Body of pancreas (tissue), 4 donors: Measurements from ENCODE around the gene PREX1. TPM values are rescaled to one million over a fixed set of nuclear protein-coding genes. Genes with fewer than 3 reads are reported as not detected.

Experiments
- ATAC-seq: fragments of 150-250 bp; one replicate; pipeline ENCODE4 v1.9.1; 2016
- DNase-seq, 4 donors: peaks; one replicate each; pipeline ENCODE4 v3.0.0-alpha.2; 2019
- H3K27ac ChIP-seq, 4 donors: fragments of 200-600 bp; sonication (generic); 1 replicate in 3 of 4; 2 replicates in 1 of 4; pipeline versions ENCODE4 v1.5.1 to v1.6.1; 2016 to 2019; ENCODE audit warnings: mild to moderate bottlenecking in 1 of 4, mixed read lengths in 1 of 4, moderate library complexity in 1 of 4
- H3K27me3 ChIP-seq, 2 donors: fragments of 200-600 bp; sonication (generic); one replicate each; pipeline ENCODE4 v1.6.0; 2016; ENCODE audit warnings: mild to moderate bottlenecking in 1 of 2
- H3K36me3 ChIP-seq, 2 donors: fragments of 200-600 bp; sonication (generic); replicated peaks in 1 of 2; 2 replicates each; pipeline ENCODE4 v1.5.1; 2016; ENCODE audit warnings: low read depth in 2 of 2; ENCODE audit not compliant: insufficient read depth in 1 of 2
- H3K4me1 ChIP-seq: fragments of 200-600 bp; sonication (generic); one replicate; pipeline ENCODE4 v1.6.0; 2016
- H3K4me3 ChIP-seq, 2 donors: fragments of 200-600 bp; sonication (generic); 1 replicate in 1 of 2; 2 replicates in 1 of 2; pipeline ENCODE4 v1.5.1; 2016 to 2019
- H3K9me3 ChIP-seq, 3 donors: fragments of 200-600 bp; sonication (generic); 1 replicate in 2 of 3; 2 replicates in 1 of 3; pipeline ENCODE4 v1.5.1; 2016
- POLR2A ChIP-seq, 3 donors: fragments of 450-650 bp; IDR thresholded peaks; one replicate each; pipeline ENCODE4 v1.6.1; 2016; ENCODE audit warnings: antibody characterized with exemption in 3 of 3, mild to moderate bottlenecking in 2 of 3
- WGBS, 2 donors: methylation state at CpG; one replicate each; pipeline ENCODE4 v1.1.5; 2017; 5-methylcytosine and 5-hydroxymethylcytosine counted together
- intact Hi-C: fragments of 100-400 bp; cut with DNase I; formaldehyde crosslinking; loops from one replicate; pipeline ENCODE4 v1.15.1; 2023
- total RNA-seq, 2 donors: library from RNA; depleted of rRNA; stranded (reverse); fragments of >200 nt; gene quantifications; one replicate each; pipeline ENCODE4 v1.1.0, GENCODE V29; 2016
- TF ChIP-seq, protein P1 (sequence below), 7 experiments: fragments of 450-650 bp in 4 of 7; fragments of 200-600 bp in 3 of 7; sonication (generic) in 3 of 7; IDR thresholded peaks; one replicate each; pipeline ENCODE4 v1.5.1; 2016 to 2019; ENCODE audit warnings: antibody characterized with exemption in 7 of 7

PREX1 gene
- total RNA-seq, 2 donors from 2014 or later = 9.1 to 14.5 TPM

DNA sequence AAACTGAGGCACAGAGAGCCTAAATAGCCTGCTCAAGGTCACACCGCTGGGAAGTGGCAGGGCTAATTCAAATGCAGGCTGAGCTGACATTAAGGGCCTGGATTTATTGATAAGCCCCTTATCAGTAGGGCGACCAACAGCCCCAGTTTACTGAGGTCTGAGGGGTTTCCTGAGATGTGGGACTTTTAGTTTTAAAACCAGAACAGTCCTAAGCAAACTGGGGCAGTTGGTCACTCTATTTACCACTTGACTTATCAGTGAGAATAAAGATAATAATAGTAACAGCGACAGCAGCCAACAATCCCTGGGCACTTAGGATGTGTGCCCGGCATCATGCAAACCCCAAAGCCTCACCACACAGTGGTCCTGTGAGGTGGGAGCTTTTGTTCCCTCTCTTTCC is 27.6 kb downstream of the PREX1 start:
- no peak overlapping the region for H3K4me3 ChIP-seq
- no peaks in the 10 kb centered on the region for H3K9me3 ChIP-seq
- H3K27ac ChIP-seq = no peak overlapping the region
- DNase-seq = no peak
- H3K27me3 ChIP-seq = no peaks in the 10 kb centered on the region
- no peak for TF ChIP-seq POLR2A (IDR thresholded peaks at IDR 0.05)
- TF ChIP-seq, protein P1, sequence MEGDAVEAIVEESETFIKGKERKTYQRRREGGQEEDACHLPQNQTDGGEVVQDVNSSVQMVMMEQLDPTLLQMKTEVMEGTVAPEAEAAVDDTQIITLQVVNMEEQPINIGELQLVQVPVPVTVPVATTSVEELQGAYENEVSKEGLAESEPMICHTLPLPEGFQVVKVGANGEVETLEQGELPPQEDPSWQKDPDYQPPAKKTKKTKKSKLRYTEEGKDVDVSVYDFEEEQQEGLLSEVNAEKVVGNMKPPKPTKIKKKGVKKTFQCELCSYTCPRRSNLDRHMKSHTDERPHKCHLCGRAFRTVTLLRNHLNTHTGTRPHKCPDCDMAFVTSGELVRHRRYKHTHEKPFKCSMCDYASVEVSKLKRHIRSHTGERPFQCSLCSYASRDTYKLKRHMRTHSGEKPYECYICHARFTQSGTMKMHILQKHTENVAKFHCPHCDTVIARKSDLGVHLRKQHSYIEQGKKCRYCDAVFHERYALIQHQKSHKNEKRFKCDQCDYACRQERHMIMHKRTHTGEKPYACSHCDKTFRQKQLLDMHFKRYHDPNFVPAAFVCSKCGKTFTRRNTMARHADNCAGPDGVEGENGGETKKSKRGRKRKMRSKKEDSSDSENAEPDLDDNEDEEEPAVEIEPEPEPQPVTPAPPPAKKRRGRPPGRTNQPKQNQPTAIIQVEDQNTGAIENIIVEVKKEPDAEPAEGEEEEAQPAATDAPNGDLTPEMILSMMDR (IDR thresholded peaks at IDR 0.05) = no peak
- intact Hi-C loops = no loop called here
- no peak for ATAC-seq
- no peaks in the 10 kb centered on the region for H3K36me3 ChIP-seq
- no peaks in the 10 kb centered on the region for H3K4me1 ChIP-seq
- WGBS, 2 donors = 42 to 46% methylated on average over 4 of the region's 4 CpGs

DNA sequence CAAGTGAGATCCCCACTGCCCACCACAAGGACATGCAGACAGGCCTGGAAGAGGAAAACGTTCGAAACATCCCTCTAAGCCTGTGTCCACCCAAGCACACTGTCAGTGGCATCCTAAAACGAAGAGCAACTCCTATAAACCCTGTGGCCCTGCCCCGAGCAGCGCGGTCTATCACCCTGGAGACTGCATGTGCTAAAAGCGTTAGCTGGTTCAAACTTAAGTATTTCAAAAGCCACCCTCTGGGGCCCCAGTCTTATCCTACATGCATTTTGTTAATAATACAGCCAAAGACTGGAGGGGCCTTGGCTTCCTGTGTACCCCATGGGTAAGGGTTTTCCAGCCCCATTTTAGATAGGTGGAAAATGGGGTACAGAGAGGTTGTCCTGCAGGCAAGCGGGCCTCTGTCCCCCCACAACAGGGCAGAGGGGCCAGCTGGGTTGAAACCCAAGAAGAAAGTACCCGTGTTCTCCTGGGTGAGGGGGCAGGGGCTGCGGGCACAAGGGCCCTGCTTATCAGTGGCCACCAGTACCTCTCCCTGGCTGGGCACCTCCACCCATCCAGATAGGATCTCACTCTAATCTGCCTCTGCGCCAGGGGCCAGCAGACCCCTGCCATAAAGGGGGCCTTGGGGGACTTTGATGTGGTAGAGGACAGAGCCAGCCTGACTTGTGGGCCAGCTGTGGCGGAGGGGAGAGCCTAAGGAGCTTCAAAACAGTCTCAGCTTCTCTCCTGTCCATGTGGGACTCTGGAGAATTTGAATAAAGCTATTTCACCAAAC is 28.3 kb downstream of the PREX1 start:
- Histone ChIP-seq H3K36me3 (no peaks in the 10 kb centered on the region), H3K27me3 (no peaks in the 10 kb centered on the region), H3K9me3 (no peaks in the 10 kb centered on the region), H3K4me3 (no peak overlapping the region), H3K4me1 (no peaks in the 10 kb centered on the region), H3K27ac (no peak overlapping the region)
- TF ChIP-seq, protein P1 (IDR thresholded peaks at IDR 0.05) = no peak
- no peak for TF ChIP-seq POLR2A (IDR thresholded peaks at IDR 0.05)
- 80 to 86% methylated on average over 1 to 12 of the region's 12 CpGs for WGBS, 2 donors
- ATAC-seq (no peak), DNase-seq (no peak)
- intact Hi-C loops = no loop called here

DNA sequence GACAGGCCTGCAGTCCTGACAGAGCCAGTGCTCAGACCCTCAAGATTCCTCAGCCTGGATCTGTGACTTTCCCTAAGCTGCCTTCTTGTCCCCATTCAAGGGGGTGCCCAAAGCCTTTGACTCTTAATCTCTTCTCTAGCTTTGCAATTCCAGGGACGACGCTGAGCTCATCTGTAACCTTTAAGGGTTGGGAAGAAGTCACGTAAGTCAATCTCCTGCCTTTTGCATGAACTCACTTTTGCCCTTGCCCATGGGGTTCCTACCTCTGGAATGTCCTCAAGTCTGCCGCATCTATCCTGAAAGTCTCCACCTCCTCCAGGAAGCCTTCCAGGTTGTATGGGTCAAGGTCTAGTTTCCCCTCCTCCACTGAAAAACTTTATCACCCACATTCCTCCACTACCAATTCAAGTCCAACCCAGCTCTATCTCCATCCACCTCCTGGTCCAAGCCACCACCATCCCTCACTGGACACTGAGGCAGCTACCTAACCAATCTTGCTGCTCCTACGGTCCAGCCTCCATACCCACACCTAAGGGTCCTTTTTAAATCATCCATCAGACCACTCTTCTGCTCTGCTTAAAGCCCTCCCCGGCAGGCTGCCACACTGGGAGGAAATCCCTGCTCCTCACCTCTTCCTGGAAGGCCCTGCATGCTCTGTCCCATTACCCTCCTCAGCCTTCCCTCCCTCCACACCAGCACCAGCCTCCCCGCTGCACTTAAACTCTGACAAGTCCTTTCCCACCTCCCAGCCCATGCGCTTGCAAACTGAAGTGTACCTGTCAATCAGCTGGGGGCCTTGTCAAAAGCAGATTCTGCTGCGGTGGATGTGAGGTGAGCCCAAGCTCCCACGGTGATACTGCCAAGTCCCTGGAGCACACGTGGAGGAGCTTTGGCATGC is 29.7 kb downstream of the PREX1 start:
- no peak for ATAC-seq
- Histone ChIP-seq H3K27me3 (no peaks in the 10 kb centered on the region), H3K36me3 (no peaks in the 10 kb centered on the region), H3K27ac (no peak overlapping the region), H3K4me3 (no peak overlapping the region), H3K4me1 (no peaks in the 10 kb centered on the region), H3K9me3 (no peaks in the 10 kb centered on the region)
- intact Hi-C loops = no loop called here
- TF ChIP-seq POLR2A (IDR thresholded peaks at IDR 0.05) = no peak
- DNase-seq = no peak
- WGBS, 2 donors = 83 to 87% methylated on average over 11 of the region's 11 CpGs

DNA sequence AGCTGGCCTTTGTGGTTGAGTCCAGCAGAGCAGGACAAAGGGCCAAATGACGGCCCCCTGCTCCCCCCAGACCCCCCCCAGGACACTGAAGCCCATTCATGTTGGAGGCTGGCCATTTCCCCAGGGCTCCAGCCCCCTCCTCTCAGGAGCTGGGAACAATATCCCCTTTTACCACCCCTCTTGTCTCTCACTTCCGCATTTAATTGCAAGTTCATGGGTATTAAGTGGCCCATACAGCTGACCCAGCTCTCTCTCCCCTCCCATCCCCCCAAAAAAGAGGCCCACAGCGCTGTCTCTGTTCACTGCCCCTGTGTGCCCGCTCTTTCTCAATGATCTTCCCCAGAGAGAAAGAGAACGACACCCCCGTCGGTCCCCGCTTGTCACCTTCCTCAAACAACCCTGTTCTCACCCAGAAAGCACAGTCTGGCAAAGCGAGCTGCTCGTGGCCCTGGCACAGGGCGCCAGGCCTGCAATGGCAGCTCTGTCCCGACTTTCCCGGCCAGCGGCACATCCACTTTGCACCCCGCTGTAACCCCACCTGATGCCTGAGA is 30.4 kb downstream of the PREX1 start:
- intact Hi-C loops = no loop called here
- DNase-seq = peak in 1 of 4 donors; percentile 62
- no peaks in the 10 kb centered on the region for H3K4me1 ChIP-seq
- no peaks in the 10 kb centered on the region for H3K36me3 ChIP-seq
- no peak for ATAC-seq
- H3K4me3 ChIP-seq = no peak overlapping the region
- no peaks in the 10 kb centered on the region for H3K9me3 ChIP-seq
- H3K27ac ChIP-seq = peak overlapping the region in 1 of 4 donors; percentile 19
- no peak for TF ChIP-seq POLR2A (IDR thresholded peaks at IDR 0.05)
- TF ChIP-seq, protein P1 (IDR thresholded peaks at IDR 0.05) = no peak
- no peaks in the 10 kb centered on the region for H3K27me3 ChIP-seq
- 74 to 86% methylated on average over 14 to 15 of the region's 15 CpGs for WGBS, 2 donors

DNA sequence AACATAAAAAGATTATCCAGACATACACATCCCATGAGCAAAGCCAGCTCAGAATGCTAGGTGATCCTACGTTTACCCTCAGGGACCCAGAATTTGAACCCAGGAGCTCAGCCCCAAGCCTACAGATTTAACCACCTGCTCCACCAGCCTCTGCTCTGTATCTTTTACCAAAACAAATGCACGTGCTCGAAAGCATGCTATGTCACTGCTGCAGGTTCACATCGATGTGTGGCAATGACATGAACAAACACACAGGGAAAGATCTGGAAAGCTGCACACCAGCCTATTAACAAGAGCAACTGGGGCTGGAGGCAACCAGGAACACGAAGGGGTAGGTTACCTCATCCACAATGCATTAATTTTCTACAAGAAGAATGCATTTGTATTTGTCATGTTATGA is 32.1 kb downstream of the PREX1 start:
- WGBS, 2 donors = 26 to 28% methylated on average over 5 of the region's 5 CpGs
- TF ChIP-seq POLR2A (IDR thresholded peaks at IDR 0.05) = no peak
- TF ChIP-seq, protein P1 (IDR thresholded peaks at IDR 0.05) = no peak
- intact Hi-C loops = no loop called here
- ATAC-seq (no peak), DNase-seq (no peak)
- Histone ChIP-seq H3K9me3 (no peaks in the 10 kb centered on the region), H3K4me3 (no peak overlapping the region), H3K27me3 (no peaks in the 10 kb centered on the region), H3K4me1 (peaks cover 11% of the 10 kb centered on the region), H3K27ac (no peak overlapping the region), H3K36me3 (no peaks in the 10 kb centered on the region)
